HG03378 (cell line): ENCODE results near the gene YDJC.
A peak's percentile ranks its signal among the peaks of the same experiment; 100 is the strongest.
"Not testable (repeated sequence)": the region's sequence is repeated elsewhere in the genome, so short reads cannot be mapped to it uniquely, and the experiment has no call there.

Experiments used
- ATAC-seq: cut with Tn5 transposase; IDR thresholded peaks from one replicate; pipeline ENCODE4 v1.9.1; 2021; ENCODE audit warnings: mild to moderate bottlenecking, moderate library complexity; ENCODE audit not compliant: unreplicated experiment

The YDJC gene

GRCh38 chr22:21652010-21652546, 22.3 kb upstream of the YDJC start:
- ATAC-seq, result peak; percentile 72

GRCh38 chr22:21651521-21652009, 21.7 kb upstream of the YDJC start:
- ATAC-seq, result no peak

GRCh38 chr22:21650823-21651520, 21.1 kb upstream of the YDJC start:
- ATAC-seq, result no peak

- no peak for ATAC-seq
These were observed 20.5 kb upstream of the YDJC start for GRCh38 chr22:21650280-21650679.

GRCh38 chr22:21646608-21647590, 17.1 kb upstream of the YDJC start:
- ATAC-seq, result no peak

- ATAC-seq, result not testable (repeated sequence)
These were observed 15.7 kb upstream of the YDJC start for GRCh38 chr22:21645513-21645912.

GRCh38 chr22:21643533-21644357, 13.9 kb upstream of the YDJC start:
- no peak for ATAC-seq

GRCh38 chr22:21642584-21643448, 13.0 kb upstream of the YDJC start:
- ATAC-seq, result no peak

GRCh38 chr22:21641789-21642583, 12.2 kb upstream of the YDJC start, which contains the start of gene SDF2L1:
Gene SDF2L1, plus strand, starts transcription at chr22:21642302. Its CDS starts 35 bp downstream, at chr22:21642337.
- ATAC-seq, result peak; percentile 93

GRCh38 chr22:21641417-21641788, 11.6 kb upstream of the YDJC start:
- ATAC-seq, result peak; percentile 10

GRCh38 chr22:21640810-21641209, 11.0 kb upstream of the YDJC start:
- no peak for ATAC-seq

GRCh38 chr22:21639359-21639758, 9.5 kb upstream of the YDJC start:
- no peak for ATAC-seq

GRCh38 chr22:21637450-21637849, 7.6 kb upstream of the YDJC start:
- not testable (repeated sequence) for ATAC-seq

GRCh38 chr22:21636629-21637218, 6.9 kb upstream of the YDJC start:
- ATAC-seq, result no peak

GRCh38 chr22:21635771-21636510, 6.1 kb upstream of the YDJC start:
- no peak for ATAC-seq

GRCh38 chr22:21634844-21635243, 5.0 kb upstream of the YDJC start:
- ATAC-seq, result no peak

- no peak for ATAC-seq
These were observed 4.3 kb upstream of the YDJC start for GRCh38 chr22:21634081-21634480.

GRCh38 chr22:21633481-21633880, 3.7 kb upstream of the YDJC start:
- ATAC-seq, result no peak
